Measurements from ENCODE around the gene RNF11.

Gene RNF11

GRCh38 chr1:51316113-51316845 lies 80.2 kb downstream of the RNF11 start:
- no peaks in the 10 kb centered on the region for H3K9me3 Mint-ChIP-seq
- H3K27me3 Mint-ChIP-seq (ENCODE audit: low read depth): peaks cover 3% of the 10 kb centered on the region
- peaks cover 10% of the 10 kb centered on the region for H3K4me1 Mint-ChIP-seq (ENCODE audit: low read depth)
- no peak overlapping the region for H3K27ac Mint-ChIP-seq
- H3K36me3 Mint-ChIP-seq (ENCODE audit: low read depth): no peaks in the 10 kb centered on the region
- H3K4me3 Mint-ChIP-seq: no peak overlapping the region

DNA sequence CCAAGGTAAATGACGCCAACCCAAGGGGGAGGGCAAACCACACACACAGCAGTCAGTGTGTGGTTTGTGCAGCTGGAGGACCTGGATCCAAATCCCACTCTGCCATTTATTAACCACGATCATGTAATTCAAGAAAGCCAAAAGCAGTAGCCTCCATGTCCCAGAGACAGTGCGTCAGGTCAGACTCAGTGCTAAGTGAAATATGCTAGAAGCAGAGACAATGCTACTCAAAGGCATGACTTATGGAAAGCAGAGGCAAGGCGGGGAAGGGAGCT lies 80.7 kb downstream of the RNF11 start:
- H3K27ac Mint-ChIP-seq: no peak overlapping the region
- no peaks in the 10 kb centered on the region for H3K9me3 Mint-ChIP-seq
- peaks cover 3% of the 10 kb centered on the region for H3K27me3 Mint-ChIP-seq (ENCODE audit: low read depth)
- peaks cover 10% of the 10 kb centered on the region for H3K4me1 Mint-ChIP-seq (ENCODE audit: low read depth)
- H3K36me3 Mint-ChIP-seq (ENCODE audit: low read depth): no peaks in the 10 kb centered on the region
- H3K4me3 Mint-ChIP-seq: no peak overlapping the region

DNA sequence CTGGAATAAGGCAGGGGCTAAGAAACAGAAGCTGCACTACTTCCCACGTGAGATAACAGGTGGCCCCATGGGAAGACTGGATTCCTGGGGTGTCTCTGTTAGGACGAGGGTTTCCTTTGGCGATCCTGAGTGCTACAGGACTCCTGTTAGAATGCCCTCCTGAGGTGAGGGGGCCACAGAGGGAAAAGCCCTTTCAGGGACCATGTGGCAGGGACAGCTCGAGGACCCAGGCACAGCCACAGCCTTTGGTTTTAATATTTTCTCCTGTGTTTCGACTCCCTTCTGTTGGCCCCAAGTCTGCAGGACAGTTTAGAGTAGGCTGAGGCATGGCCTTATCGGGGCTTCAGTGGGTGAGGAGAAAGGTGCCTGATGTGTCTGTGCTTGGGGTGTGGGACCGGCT lies 81.7 kb downstream of the RNF11 start:
- peaks cover 10% of the 10 kb centered on the region for H3K4me1 Mint-ChIP-seq (ENCODE audit: low read depth)
- no peak overlapping the region for H3K27ac Mint-ChIP-seq
- H3K36me3 Mint-ChIP-seq (ENCODE audit: low read depth): no peaks in the 10 kb centered on the region
- peaks cover 4% of the 10 kb centered on the region for H3K27me3 Mint-ChIP-seq (ENCODE audit: low read depth)
- H3K4me3 Mint-ChIP-seq: no peak overlapping the region
- no peaks in the 10 kb centered on the region for H3K9me3 Mint-ChIP-seq

GRCh38 chr1:51320967-51321923 lies 85.2 kb downstream of the RNF11 start:
- Mint-ChIP-seq H3K4me1 (ENCODE audit: low read depth) (peaks cover 1% of the 10 kb centered on the region), H3K27me3 (ENCODE audit: low read depth) (peaks cover 11% of the 10 kb centered on the region)

DNA sequence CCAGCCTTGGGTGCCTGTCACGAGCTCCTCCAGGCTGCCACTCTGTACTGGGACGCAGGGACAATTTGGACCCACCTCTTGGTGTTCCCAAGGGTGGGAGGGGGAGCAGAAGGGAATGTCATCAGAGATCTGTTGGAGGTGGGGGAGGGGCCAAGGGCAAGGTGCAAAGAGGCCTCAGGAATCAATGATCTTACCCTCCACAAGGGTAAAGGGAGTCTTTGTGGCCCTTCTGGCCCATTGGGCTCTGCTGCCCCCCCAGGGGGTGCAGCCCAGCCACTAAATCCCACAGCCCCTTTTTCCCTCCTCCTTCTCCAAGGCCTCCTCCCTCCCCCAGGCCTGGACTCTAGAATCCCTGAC lies 85.8 kb downstream of the RNF11 start:
- peaks cover 11% of the 10 kb centered on the region for H3K27me3 Mint-ChIP-seq (ENCODE audit: low read depth)
- H3K9me3 Mint-ChIP-seq: no peaks in the 10 kb centered on the region
- no peak overlapping the region for H3K4me3 Mint-ChIP-seq
- H3K27ac Mint-ChIP-seq: no peak overlapping the region
- H3K4me1 Mint-ChIP-seq (ENCODE audit: low read depth): no peaks in the 10 kb centered on the region
- no peaks in the 10 kb centered on the region for H3K36me3 Mint-ChIP-seq (ENCODE audit: low read depth)

More at GRCh38 chr1:51320967-51321923, 85.2 kb downstream of the RNF11 start:
- no peaks in the 10 kb centered on the region for H3K9me3 Mint-ChIP-seq
- no peak overlapping the region for H3K4me3 Mint-ChIP-seq
- H3K27ac Mint-ChIP-seq: no peak overlapping the region
- no peaks in the 10 kb centered on the region for H3K36me3 Mint-ChIP-seq (ENCODE audit: low read depth)

GRCh38 chr1:51322417-51323101 lies 86.5 kb downstream of the RNF11 start:
- H3K27me3 Mint-ChIP-seq (ENCODE audit: low read depth): peaks cover 11% of the 10 kb centered on the region
- no peaks in the 10 kb centered on the region for H3K9me3 Mint-ChIP-seq
- no peak overlapping the region for H3K27ac Mint-ChIP-seq
- no peaks in the 10 kb centered on the region for H3K36me3 Mint-ChIP-seq (ENCODE audit: low read depth)
- no peaks in the 10 kb centered on the region for H3K4me1 Mint-ChIP-seq (ENCODE audit: low read depth)
- no peak overlapping the region for H3K4me3 Mint-ChIP-seq

All from T-helper 1 cell treated with Interleukin-12 subunit alpha and Interleukin-12 subunit beta and Interleukin-4 antibody, amounts not matched to agents 30 μg/mL and 1 μg/mL, for 36 hours (primary cell).